DOHH2 (cell line): ENCODE measurements around the gene SHC4.

Experiments used
- CTCF ChIP-seq: fragments of 200-600 bp; sonication (generic); IDR thresholded peaks from one replicate; pipeline ENCODE4 v1.5.1; 2014; ENCODE audit warnings: antibody characterized with exemption, mild to moderate bottlenecking, low read depth, low read length; ENCODE audit not compliant: poor library complexity, severe bottlenecking
- EZH2phosphoT487 ChIP-seq: fragments of 200-600 bp; sonication (generic); IDR thresholded peaks from 2 replicates; pipeline ENCODE4 v1.6.1; 2017; ENCODE audit warnings: borderline replicate concordance, mild to moderate bottlenecking, antibody characterized with exemption, low read length, moderate library complexity, mixed read lengths

- TF ChIP-seq CTCF (no peak), EZH2phosphoT487 (no peak)
Measured at GRCh38 chr15:48984811-48985352, 21.2 kb upstream of the SHC4 start.
